TTC549 (cell line): Measurements from ENCODE around the gene GMDS.

Source experiments
- FAIRE-seq: peaks from 2 replicates; lab custom pipeline; 2012; peaks lifted over from hg19 to GRCh38; lab: Jason Lieb, UNC

GMDS gene

DNA sequence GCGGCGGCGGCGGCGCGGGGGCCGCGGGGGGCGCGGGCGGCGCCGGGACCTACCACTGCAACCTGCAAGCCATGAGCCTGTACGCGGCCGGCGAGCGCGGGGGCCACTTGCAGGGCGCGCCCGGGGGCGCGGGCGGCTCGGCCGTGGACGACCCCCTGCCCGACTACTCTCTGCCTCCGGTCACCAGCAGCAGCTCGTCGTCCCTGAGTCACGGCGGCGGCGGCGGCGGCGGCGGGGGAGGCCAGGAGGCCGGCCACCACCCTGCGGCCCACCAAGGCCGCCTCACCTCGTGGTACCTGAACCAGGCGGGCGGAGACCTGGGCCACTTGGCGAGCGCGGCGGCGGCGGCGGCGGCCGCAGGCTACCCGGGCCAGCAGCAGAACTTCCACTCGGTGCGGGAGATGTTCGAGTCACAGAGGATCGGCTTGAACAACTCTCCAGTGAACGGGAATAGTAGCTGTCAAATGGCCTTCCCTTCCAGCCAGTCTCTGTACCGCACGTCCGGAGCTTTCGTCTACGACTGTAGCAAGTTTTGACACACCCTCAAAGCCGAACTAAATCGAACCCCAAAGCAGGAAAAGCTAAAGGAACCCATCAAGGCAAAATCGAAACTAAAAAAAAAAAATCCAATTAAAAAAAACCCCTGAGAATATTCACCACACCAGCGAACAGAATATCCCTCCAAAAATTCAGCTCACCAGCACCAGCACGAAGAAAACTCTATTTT, 633.7 kb downstream of the GMDS start:
- no peak for FAIRE-seq

DNA sequence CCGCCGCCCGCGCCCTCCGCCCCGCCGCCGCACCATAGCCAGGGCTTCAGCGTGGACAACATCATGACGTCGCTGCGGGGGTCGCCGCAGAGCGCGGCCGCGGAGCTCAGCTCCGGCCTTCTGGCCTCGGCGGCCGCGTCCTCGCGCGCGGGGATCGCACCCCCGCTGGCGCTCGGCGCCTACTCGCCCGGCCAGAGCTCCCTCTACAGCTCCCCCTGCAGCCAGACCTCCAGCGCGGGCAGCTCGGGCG, 634.2 kb downstream of the GMDS start:
- FAIRE-seq, result no peak

DNA sequence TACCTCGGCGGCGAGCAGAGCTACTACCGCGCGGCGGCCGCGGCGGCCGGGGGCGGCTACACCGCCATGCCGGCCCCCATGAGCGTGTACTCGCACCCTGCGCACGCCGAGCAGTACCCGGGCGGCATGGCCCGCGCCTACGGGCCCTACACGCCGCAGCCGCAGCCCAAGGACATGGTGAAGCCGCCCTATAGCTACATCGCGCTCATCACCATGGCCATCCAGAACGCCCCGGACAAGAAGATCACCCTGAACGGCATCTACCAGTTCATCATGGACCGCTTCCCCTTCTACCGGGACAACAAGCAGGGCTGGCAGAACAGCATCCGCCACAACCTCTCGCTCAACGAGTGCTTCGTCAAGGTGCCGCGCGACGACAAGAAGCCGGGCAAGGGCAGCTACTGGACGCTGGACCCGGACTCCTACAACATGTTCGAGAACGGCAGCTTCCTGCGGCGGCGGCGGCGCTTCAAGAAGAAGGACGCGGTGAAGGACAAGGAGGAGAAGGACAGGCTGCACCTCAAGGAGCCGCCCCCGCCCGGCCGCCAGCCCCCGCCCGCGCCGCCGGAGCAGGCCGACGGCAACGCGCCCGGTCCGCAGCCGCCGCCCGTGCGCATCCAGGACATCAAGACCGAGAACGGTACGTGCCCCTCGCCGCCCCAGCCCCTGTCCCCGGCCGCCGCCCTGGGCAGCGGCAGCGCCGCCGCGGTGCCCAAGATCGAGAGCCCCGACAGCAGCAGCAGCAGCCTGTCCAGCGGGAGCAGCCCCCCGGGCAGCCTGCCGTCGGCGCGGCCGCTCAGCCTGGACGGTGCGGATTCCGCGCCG, 634.7 kb downstream of the GMDS start:
- FAIRE-seq, result no peak

DNA sequence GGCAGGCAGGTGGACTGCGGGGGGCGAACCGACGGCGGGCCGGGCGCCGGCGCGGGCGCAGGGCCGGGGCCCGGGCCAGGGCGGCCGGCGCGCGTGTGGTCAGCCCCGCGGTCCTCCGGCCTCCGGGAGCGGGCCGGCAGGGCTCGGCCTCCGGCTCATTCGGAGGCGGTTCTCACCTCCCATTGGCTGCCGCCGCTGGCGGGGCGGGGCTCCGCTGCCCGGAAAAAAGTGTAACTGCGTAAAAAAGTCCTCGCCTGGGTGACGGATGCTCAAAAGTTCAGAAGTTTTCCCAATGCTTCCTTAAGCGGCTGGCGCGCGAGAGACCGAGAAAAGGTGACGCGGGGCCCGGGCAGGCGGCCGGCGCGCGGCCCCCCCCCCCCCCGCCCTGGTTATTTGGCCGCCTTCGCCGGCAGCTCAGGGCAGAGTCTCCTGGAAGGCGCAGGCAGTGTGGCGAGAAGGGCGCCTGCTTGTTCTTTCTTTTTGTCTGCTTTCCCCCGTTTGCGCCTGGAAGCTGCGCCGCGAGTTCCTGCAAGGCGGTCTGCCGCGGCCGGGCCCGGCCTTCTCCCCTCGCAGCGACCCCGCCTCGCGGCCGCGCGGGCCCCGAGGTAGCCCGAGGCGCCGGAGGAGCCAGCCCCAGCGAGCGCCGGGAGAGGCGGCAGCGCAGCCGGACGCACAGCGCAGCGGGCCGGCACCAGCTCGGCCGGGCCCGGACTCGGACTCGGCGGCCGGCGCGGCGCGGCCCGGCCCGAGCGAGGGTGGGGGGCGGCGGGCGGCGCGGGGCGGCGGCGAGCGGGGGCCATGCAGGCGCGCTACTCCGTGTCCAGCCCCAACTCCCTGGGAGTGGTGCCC, 635.5 kb downstream of the GMDS start, which contains the start of gene FOXC1:
Gene FOXC1, plus strand, starts transcription at position 268 of the 849 bp plus-strand sequence. Its CDS starts 531 bp downstream, at position 799.
- no peak for FAIRE-seq

DNA sequence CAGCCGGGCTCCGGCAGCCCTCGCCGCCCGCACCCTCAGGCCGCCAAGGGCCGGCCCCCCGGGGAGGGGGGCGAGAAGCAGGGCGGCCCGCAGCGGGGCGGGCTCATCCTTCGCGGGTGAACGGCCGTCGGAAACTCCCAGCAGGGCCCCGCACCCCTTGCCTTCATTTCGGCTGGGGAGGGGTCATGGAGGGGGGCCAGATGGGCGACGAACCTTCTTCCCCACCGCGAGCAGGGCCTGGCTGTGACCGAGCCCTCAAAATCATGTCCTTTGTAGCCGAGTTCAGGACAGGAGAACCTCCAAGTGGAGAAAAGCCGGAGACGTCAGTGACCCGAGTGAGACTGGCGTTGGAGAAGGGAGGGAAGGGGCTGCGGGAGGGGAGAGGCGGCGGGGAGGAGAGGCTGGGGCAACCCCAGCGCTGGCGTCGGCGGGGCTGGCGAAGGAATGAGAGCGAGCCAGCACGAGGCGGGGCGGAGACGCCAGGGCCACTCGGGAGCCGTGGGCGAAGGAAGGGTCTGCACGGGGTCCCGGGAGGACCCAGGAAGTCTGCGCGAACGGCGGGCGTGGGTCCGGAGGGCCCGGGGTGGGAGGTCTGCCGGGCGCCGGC, 636.3 kb downstream of the GMDS start:
- no peak for FAIRE-seq

DNA sequence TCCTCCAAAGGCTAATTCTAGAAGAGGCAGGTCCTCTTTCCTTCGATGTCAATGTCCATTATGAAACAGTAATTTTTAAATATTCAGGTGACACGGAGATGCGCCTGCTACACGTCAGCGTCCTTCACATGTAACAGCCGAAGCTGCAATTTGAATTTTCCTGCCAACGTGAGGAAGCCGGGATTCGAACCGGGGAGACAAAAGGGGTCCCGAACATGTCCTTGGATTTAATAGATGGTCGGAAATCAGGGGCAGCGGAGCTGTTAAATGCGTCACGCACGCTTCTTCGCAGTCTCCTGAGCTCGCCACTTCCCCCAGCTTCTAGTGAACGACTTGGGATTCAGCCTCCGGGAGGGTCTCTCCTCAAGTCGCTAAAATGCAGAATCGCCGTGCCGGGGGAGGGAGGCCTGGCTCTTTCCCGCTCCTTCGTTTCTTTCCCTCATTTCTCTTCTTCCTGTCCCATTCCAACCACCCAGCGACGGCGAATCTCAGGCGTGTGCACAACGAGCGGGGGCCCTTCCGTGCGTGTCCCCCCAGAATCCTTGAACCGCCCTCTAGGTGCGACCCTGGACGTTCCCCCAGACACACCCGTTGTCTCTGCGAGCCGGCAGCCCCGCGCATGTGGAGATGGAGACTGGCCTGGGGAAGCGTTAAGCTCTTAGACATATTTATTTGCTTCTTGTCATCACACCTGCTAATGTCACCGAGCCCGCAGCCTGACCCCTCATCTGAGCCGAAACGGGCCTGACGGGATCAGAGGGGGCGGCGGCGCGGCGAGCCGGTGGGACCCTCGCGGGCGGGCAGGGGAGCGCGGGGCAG, 637.0 kb downstream of the GMDS start:
- no peak for FAIRE-seq

DNA sequence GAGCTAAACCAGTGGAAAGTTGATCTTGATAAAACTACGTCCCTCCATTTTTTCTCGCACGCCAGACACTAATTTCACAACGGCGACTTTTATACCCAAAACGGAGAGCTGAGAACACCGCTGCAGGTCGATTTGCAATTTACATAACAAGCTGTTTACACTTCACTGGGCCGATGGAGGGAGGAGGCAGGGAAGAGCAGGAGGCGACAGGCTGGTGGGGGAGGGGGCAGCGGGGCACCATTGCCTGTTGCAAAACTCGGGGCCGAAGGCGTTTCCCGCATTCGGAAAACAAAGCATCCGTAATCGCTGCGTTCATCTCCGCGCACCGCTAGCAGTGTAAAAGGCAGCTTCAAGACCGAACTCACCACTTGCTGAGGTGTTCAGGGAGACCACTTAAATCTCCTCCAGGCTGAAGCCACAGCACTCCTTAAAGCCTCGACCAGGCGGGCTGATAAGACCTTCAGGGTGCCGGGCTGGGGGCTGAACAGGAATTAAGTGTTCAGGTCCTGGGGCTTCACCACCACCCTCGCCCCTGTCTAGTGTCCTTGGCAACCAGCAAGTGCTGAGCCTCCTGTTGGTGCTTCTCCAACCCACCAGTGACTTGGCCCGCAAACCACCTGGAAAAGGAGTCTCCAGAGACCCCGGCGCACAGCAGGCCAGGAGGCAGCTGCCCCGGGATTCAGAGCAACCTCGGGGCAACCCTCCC, 637.7 kb downstream of the GMDS start:
- FAIRE-seq, result no peak

DNA sequence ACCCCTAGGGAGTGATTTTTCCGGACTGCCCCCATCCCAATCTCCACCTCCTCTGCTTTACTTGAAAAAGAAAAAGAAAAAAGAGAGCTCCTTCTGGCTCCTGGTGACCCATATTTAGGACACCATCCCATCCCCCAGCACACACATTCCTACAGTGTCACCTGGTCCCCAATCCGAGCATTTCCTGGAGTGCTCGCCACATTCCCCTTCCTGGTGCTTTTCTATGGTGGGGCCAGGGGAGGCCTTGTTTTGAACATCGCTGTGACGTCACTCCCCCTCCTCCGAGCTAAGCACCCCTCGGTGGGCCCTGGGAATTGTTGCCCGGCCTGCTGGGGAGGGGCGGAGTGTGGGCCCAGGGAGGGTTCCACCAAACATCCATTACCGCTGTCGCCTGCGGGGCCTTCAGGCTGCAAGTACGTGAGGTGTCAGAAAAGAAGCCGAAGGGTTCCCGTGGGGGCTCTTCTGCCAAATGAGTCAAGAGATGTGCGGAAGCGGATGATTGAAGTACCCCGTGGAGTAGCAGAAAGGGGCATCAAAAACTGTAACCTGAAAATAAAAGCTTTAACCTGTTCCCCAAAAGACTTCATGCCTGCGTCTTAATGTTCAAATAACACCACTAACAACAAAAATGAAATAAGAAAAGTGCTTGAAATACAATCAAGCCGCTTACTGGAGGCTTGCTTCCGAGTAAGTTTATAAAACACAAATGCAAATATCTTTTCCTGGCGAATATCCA, 638.5 kb downstream of the GMDS start:
- FAIRE-seq, result no peak

DNA sequence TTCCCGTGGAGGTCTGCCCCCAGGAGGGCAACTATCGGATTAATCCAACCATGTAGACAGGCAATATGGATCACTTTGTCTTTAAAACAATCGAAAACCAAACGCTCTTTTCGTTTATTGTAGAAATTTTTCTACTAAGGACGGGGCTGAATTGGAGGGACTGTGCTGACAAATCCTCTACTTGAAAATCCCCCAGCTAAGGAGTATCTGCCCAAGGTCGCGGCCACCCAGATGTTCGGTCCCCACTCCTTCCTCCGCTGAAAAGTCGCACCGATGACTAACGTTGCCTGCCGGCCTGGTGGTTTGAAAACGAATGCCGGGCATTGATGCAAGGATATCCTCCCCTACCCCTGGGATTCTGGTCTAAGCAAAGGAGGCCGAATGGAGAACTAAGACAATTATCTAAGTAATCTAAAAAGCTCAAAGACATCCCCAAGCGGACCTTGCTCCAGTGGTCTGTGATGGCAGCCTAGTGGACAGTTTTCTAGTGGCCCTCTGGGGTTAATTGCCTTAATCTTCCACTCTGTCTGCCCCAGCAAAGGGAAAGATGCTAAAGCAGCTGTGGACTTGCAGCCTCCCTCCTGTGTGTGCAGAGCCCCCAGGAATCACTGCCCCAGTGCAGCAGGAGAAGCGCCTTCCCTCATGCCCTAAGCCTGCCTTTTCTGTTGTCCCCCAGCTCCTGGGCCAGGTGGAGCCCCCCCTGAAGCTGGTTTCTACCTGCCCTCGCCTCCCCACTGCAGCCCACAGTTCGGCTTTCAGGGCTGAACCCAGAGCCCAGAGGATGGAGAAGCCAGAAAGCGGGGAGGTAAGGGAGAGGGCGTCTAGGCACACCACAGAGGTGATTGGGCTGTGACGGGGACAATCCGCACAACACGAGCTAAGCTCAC, 639.3 kb downstream of the GMDS start:
- FAIRE-seq, result no peak

DNA sequence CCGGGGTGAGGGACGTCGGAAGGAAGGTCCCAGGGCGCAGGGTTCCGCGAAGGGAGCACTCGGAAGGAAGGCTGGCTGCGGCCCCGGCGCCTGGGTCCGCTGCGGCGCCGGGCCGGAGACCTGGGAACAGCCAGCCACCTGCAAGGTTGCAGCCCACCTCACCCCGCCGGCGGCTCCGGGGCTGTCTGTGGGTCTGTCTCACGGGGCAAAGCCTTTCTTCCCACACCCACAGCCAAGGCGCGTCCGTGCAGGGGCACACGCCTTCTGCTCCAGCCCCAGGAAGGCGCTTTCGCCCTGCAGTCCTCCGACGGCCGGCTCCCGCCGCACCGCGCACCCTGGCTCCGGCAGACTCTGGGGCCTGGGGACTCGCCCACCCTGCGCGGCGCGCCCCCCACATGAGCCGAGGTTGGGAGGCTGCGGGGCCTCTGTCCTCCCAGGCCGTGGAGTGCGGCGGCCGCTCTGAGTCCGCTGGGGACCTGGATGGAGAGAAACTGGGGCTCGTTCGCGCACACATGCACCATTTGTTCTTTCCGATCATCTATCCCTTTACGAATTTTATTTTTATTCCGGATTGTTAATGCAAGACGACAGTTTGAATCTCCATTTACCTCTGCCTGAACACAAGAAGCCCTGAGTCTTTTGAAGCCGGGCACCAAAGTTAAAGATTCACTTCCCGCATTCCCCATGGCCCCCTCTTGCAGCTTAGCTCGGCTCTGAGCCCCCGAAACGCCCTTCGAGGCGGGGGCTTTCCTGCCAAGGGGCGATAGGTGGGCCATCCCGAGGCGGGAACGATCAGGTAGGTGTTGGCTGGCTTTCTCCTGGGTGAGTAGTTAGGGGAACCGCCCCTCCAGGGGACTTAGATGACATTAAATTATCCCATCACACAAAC, 640.2 kb downstream of the GMDS start:
- FAIRE-seq, result no peak

DNA sequence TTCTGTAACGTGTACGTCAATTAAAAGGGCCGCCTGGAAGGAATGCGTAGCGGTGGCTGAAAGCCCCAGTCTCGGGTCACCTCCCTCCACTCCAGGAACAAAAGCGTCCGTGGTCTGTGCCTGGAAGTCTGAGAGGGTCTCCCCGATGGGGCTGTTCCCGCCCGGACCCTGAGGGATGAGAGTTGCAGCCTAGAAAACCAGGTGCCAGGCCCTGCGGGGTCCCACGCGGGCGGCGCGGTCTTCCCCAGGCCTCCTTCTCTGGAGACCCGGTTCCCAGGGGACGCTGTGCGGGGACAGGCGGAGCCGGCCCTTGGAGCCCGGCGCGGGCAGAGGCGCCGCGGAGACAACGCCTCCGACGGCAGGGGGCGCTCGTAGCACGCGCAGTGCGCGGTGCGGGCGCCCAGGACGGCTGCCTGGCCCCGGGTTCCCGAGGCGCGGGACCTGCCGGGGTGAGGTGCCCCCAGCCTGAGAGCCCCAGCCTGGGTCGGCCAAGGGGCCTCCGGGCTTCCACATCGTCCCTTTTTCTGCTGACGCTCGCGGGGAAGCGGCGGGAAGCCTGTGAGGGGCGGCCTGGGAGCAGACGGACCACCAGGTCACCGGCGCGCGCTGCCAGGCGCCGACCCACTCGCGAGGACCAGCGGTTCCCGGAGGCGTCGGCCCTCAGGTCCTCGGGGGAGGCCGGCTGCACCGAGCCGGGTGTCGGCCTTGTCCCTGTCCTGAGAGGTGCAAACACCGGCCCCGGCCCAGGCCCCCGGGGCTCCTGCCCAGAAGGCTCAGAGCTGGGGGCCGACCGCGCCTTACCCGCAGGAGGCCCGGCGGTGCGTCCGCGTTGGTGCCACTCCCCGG, 641.0 kb downstream of the GMDS start:
- no peak for FAIRE-seq

DNA sequence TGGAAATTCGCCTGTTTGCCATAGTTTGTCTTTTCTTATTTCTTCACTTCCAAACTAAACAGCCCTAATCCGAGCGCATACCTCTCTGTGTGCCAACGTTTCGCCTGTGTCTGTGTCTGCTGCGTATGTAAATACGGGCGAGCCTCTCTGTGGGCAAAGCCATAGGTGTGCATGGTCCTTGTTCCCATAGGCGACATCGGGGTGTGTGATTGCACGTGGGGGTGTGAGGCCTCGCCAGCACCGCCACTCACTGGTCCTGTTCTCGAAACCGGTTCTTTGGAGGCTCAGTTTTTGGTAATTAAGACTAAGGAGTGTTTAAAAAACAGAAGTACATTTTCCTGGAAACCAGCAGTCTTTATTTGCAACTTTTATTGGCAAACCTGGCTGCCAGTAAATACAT, 641.7 kb downstream of the GMDS start:
- FAIRE-seq, result no peak

DNA sequence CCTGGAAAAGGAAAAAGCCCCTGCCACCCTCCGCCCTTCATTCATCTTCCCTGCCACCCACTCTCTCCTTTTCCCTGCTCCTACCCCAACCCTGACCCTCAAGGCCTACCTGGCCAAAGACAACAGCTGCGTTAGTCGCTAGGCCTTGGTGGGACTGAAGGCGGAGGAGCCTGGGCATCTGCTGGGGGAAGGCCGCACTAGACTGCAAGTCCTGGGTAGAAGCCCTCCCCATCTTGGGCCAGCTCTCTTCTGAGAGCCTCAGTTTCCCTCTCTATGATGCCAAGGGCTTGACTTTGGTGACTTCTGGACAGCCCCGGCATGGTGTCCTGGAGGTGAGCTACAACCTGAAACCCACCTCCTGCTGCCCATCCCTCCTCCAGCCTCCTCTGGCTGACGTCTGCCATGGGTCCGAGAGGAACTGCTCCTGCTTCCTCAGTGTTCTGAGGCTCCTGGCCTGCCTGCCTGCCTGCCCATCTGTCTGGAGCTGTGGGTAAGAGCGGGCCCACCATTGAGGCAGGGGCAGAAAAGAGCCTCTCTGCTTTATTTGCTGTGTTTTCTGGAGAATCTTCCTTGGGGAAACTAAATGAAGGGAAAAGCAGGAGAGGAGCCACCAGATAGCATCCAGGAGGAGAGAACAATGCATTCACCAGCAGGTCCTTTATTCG, 643.2 kb downstream of the GMDS start:
- no peak for FAIRE-seq

DNA sequence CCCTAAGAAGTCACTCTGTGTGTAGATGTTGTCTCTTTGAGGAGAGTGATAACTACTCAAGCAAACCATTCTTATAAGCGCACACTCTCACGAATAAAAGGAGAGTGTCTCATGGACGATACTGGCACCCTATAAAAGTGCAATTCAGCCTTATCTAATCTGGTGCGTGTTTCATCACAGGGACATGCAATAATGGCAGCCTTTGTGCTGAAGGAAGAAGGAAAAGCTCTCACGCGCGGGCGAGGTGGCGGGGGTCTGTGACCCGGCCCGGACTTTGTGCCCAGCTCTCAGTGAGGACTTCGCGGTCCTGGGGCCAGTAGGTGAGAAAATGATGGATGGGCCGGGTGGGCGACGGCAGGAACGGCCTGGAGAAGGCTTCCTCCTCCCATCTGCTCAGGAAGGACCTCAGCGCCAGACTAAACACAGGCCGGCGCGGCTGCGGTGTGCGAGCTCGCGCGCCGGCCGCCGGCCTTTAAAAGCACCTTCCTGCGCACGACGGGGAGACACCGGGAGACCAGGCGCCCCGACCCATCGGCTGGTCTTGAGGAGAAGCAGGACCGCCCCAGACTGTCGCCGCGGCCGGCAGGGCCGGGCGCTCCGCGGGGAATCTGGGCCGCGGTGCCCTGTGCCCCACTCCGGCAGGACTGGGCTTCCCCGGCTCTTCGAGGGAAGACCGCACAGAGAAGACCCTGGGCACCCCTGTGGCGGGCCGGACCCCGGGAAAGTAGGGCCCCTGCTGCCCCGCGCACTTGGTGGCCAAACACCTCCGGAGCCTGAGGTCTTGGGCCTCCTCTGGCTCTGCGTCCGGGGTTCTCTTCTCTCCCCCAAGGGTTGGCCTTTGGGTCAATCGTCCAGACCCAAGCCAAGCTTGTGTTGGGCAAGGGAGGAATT, 644.0 kb downstream of the GMDS start:
- FAIRE-seq, result no peak

DNA sequence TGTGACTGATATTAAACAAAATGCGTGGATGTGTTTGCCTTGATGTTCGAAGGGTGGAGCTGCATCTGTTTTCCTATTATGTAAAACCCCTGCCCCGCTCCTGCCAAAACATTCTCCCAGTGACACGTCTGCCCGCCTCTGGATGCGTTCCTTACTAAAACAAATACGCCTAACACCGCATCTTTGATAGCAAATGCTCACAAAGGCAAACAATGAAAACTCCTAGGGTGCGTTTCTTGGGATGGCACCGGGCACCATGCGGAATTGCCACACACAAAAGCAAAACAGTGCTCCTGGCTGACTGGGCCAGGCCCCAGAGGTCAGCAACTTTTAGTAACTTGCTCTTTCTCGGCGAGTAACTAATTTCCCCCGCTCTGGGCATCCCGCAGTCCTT, 644.6 kb downstream of the GMDS start:
- FAIRE-seq, result no peak
